CD14-positive monocyte (primary cell): ENCODE measurements around the gene THY1. TPM values are rescaled to one million over a fixed set of nuclear protein-coding genes. Genes with fewer than 3 reads are reported as not detected.

Experiments used
- DNase-seq, 3 donors: peaks; one replicate each; pipeline ENCODE4 v3.0.0-alpha.2; 2011 to 2022
- H2AFZ ChIP-seq: 2 replicates; pipeline ENCODE4 v1.6.0; 2012; ENCODE audit warnings: mild to moderate bottlenecking, low read depth, low read length, inconsistent platforms; ENCODE audit not compliant: insufficient read depth, poor library complexity, severe bottlenecking
- H3K27ac ChIP-seq, 2 donors: 1 replicate in 1 of 2; 2 replicates in 1 of 2; pipeline ENCODE4 v1.5.1; 2012 to 2013; ENCODE audit warnings: low read length in 2 of 2, control low read depth in 1 of 2, inconsistent platforms in 1 of 2, low read depth in 1 of 2, mild to moderate bottlenecking in 1 of 2
- H3K27me3 ChIP-seq, 2 donors: one replicate each; pipeline versions ENCODE4 v1.6.0 to v1.6.1; 2011 to 2013; ENCODE audit warnings: low read length in 2 of 2; ENCODE audit not compliant: control insufficient read depth in 2 of 2, insufficient read depth in 2 of 2
- H3K36me3 ChIP-seq, 2 donors: replicated peaks in 1 of 2; 1 replicate in 1 of 2; 2 replicates in 1 of 2; pipeline versions ENCODE4 v1.5.1 to v1.6.1; 2012 to 2013; ENCODE audit warnings: low read length in 2 of 2, control low read depth in 1 of 2, inconsistent platforms in 1 of 2, mild to moderate bottlenecking in 1 of 2; ENCODE audit not compliant: insufficient read depth in 2 of 2, control insufficient read depth in 1 of 2
- H3K4me1 ChIP-seq, 2 donors: 1 replicate in 1 of 2; 2 replicates in 1 of 2; pipeline versions ENCODE4 v1.5.1 to v1.6.1; 2012 to 2013; ENCODE audit warnings: low read length in 2 of 2, control low read depth in 1 of 2, inconsistent platforms in 1 of 2, mild to moderate bottlenecking in 1 of 2, moderate library complexity in 1 of 2; ENCODE audit not compliant: insufficient read depth in 2 of 2, control insufficient read depth in 1 of 2
- H3K4me2 ChIP-seq: replicated peaks from 2 replicates; pipeline ENCODE3; 2012; ENCODE audit warnings: low read length, moderate library complexity, mild to moderate bottlenecking; ENCODE audit not compliant: poor library complexity, severe bottlenecking; ENCODE audit errors: extremely low read depth
- H3K4me3 ChIP-seq, 3 experiments: fragments of 200-600 bp in 1 of 3; sonication (generic) in 1 of 3; replicated peaks in 1 of 3; 1 replicate in 2 of 3; 2 replicates in 1 of 3; pipeline ENCODE4 v1.5.1; 2011 to 2013; ENCODE audit warnings: low read length in 3 of 3, mild to moderate bottlenecking in 3 of 3, control low read depth in 2 of 3, low read depth in 2 of 3, inconsistent platforms in 1 of 3, moderate library complexity in 1 of 3
- H3K79me2 ChIP-seq: 2 replicates; pipeline ENCODE4 v1.6.0; 2012; ENCODE audit warnings: mild to moderate bottlenecking, control low read depth, inconsistent platforms, low read length, moderate library complexity; ENCODE audit not compliant: insufficient read depth
- H3K9ac ChIP-seq: 2 replicates; pipeline ENCODE4 v1.6.0; 2017; ENCODE audit warnings: low read length, mild to moderate bottlenecking; ENCODE audit not compliant: insufficient read depth, poor library complexity, severe bottlenecking
- H3K9me3 ChIP-seq, 2 donors: replicated peaks in 1 of 2; 1 replicate in 1 of 2; 2 replicates in 1 of 2; pipeline versions ENCODE4 v1.5.1 to v1.6.1; 2012 to 2013; ENCODE audit warnings: low read length in 2 of 2, control low read depth in 1 of 2; ENCODE audit not compliant: control insufficient read depth in 1 of 2, insufficient read depth in 1 of 2
- H4K20me1 ChIP-seq: 2 replicates; pipeline ENCODE4 v1.6.0; 2012; ENCODE audit warnings: mild to moderate bottlenecking, low read length, control low read depth, moderate library complexity; ENCODE audit not compliant: insufficient read depth
- H3K27ac Mint-ChIP-seq, 7 donors: one replicate each; pipeline ENCODE4 v1.8.0; 2020; ENCODE audit warnings: mild to moderate bottlenecking in 7 of 7, mixed read lengths in 7 of 7, moderate library complexity in 6 of 7, inconsistent platforms in 2 of 7
- H3K27me3 Mint-ChIP-seq, 3 donors: one replicate each; pipeline ENCODE4 v1.8.0; 2021 to 2022; ENCODE audit warnings: low read depth in 3 of 3, mild to moderate bottlenecking in 3 of 3, mixed read lengths in 3 of 3, moderate library complexity in 3 of 3, inconsistent platforms in 1 of 3
- H3K36me3 Mint-ChIP-seq, 2 donors: one replicate each; pipeline ENCODE4 v1.8.0; 2020; ENCODE audit warnings: mixed read lengths in 2 of 2, inconsistent platforms in 1 of 2, mild to moderate bottlenecking in 1 of 2
- H3K4me1 Mint-ChIP-seq: one replicate; pipeline ENCODE4 v1.8.0; 2020; ENCODE audit warnings: mild to moderate bottlenecking, mixed read lengths
- H3K4me3 Mint-ChIP-seq, 2 donors: one replicate each; pipeline ENCODE4 v1.8.0; 2020; ENCODE audit warnings: mild to moderate bottlenecking in 2 of 2, mixed read lengths in 2 of 2, moderate library complexity in 1 of 2
- H3K9me3 Mint-ChIP-seq, 7 donors: one replicate each; pipeline ENCODE4 v1.8.0; 2020 to 2022; ENCODE audit warnings: mixed read lengths in 7 of 7, mild to moderate bottlenecking in 6 of 7, moderate library complexity in 6 of 7, inconsistent platforms in 2 of 7
- WGBS: methylation state at CpG from one replicate; pipeline ENCODE4 v1.1.5; 2013; ENCODE audit warnings: missing lambda C conversion rate; ENCODE audit not compliant: insufficient coverage; 5-methylcytosine and 5-hydroxymethylcytosine counted together
- intact Hi-C, 2 donors: fragments of 100-400 bp; cut with micrococcal nuclease; formaldehyde crosslinking; loops; one replicate each; pipeline versions ENCODE4 v1.15.0 to v1.15.1; 2023
- polyA plus RNA-seq, 3 donors: library from polyadenylated mRNA; depleted of rRNA in 1 of 3; unstranded in 2 of 3; stranded (reverse) in 1 of 3; fragments of 300-500 nt in 2 of 3; fragments of >200 nt in 1 of 3; fragmentation: Illumina TruSeq in 2 of 3; gene quantifications; 1 replicate in 2 of 3; 2 replicates in 1 of 3; pipeline ENCODE4 v1.2.3, GENCODE V29; 2012 to 2021
- TF ChIP-seq, protein P1 (sequence below): fragments of 200-600 bp; IDR thresholded peaks from one replicate; pipeline ENCODE4 v1.8.0; 2022; ENCODE audit warnings: antibody characterized with exemption, mild to moderate bottlenecking

Gene THY1
- polyA plus RNA-seq, 3 donors: not detected

DNA sequence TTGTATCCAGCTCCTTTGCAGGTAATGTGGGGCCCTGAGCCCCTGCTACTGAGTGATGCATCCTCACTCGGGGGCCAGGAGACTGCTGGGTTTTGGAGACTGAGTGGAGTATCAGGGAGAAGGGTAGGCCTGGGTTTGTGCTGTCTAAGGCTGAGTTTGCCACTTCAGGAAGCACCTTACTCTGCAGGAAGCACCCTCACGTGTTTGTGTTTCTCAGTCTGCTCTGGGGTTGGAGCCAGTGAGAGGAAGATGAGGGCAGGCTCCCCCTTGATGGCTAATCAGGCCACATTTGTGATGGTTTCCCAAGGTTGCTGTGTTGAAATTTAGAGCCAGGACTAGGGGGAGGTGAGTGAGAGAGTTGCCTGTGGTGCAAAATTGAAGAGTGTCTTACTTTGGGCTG is 13.7 kb upstream of the THY1 start:
- H3K27me3 ChIP-seq: no peaks in the 10 kb centered on the region

GRCh38 chr11:119436093-119436492 is 13.1 kb upstream of the THY1 start:
- Mint-ChIP-seq H3K27ac (no peak overlapping the region), H3K9me3 (peaks cover 0 to 6% (median 2%) of the 10 kb centered on the region in 7 donors), H3K36me3 (no peaks in the 10 kb centered on the region), H3K27me3 (peaks cover 11 to 15% (median 15%) of the 10 kb centered on the region in 3 donors), H3K4me1 (no peaks in the 10 kb centered on the region), H3K4me3 (no peak overlapping the region)
- H3K27me3 ChIP-seq: no peaks in the 10 kb centered on the region
- no peaks in the 10 kb centered on the region for H3K79me2 ChIP-seq
- H3K36me3 ChIP-seq: no peaks in the 10 kb centered on the region
- 75% methylated on average over 5 of the region's 7 CpGs for WGBS
- no peak overlapping the region for H2AFZ ChIP-seq
- intact Hi-C loops: no loop called here
- no peak for DNase-seq
- no peak overlapping the region for H3K4me3 ChIP-seq
- no peaks in the 10 kb centered on the region for H4K20me1 ChIP-seq
- no peak overlapping the region for H3K4me2 ChIP-seq
- H3K9me3 ChIP-seq: no peaks in the 10 kb centered on the region
- TF ChIP-seq, protein P1, sequence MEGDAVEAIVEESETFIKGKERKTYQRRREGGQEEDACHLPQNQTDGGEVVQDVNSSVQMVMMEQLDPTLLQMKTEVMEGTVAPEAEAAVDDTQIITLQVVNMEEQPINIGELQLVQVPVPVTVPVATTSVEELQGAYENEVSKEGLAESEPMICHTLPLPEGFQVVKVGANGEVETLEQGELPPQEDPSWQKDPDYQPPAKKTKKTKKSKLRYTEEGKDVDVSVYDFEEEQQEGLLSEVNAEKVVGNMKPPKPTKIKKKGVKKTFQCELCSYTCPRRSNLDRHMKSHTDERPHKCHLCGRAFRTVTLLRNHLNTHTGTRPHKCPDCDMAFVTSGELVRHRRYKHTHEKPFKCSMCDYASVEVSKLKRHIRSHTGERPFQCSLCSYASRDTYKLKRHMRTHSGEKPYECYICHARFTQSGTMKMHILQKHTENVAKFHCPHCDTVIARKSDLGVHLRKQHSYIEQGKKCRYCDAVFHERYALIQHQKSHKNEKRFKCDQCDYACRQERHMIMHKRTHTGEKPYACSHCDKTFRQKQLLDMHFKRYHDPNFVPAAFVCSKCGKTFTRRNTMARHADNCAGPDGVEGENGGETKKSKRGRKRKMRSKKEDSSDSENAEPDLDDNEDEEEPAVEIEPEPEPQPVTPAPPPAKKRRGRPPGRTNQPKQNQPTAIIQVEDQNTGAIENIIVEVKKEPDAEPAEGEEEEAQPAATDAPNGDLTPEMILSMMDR: no peak
- H3K9ac ChIP-seq: no peak overlapping the region
- no peak overlapping the region for H3K27ac ChIP-seq
- no peaks in the 10 kb centered on the region for H3K4me1 ChIP-seq

More for the DNA sequence above, 13.7 kb upstream of the THY1 start:
- Histone ChIP-seq H2AFZ (no peak overlapping the region), H3K9ac (no peak overlapping the region), H3K9me3 (no peaks in the 10 kb centered on the region), H3K79me2 (no peaks in the 10 kb centered on the region), H3K4me2 (no peak overlapping the region), H4K20me1 (no peaks in the 10 kb centered on the region), H3K36me3 (no peaks in the 10 kb centered on the region), H3K4me3 (no peak overlapping the region), H3K27ac (no peak overlapping the region), H3K4me1 (no peaks in the 10 kb centered on the region)
- no peak overlapping the region for H3K27ac Mint-ChIP-seq
- no peak overlapping the region for H3K4me3 Mint-ChIP-seq
- intact Hi-C loops: no loop called here
- TF ChIP-seq, protein P1: no peak
- H3K4me1 Mint-ChIP-seq: no peaks in the 10 kb centered on the region
- WGBS: 6% methylated on average over 2 of the region's 2 CpGs
- H3K36me3 Mint-ChIP-seq: no peaks in the 10 kb centered on the region
- peaks cover 0 to 6% (median 2%) of the 10 kb centered on the region in 7 donors for H3K9me3 Mint-ChIP-seq
- peaks cover 10 to 13% (median 11%) of the 10 kb centered on the region in 3 donors for H3K27me3 Mint-ChIP-seq
- no peak for DNase-seq
